ENCODE data around the gene MYH9.

DNA sequence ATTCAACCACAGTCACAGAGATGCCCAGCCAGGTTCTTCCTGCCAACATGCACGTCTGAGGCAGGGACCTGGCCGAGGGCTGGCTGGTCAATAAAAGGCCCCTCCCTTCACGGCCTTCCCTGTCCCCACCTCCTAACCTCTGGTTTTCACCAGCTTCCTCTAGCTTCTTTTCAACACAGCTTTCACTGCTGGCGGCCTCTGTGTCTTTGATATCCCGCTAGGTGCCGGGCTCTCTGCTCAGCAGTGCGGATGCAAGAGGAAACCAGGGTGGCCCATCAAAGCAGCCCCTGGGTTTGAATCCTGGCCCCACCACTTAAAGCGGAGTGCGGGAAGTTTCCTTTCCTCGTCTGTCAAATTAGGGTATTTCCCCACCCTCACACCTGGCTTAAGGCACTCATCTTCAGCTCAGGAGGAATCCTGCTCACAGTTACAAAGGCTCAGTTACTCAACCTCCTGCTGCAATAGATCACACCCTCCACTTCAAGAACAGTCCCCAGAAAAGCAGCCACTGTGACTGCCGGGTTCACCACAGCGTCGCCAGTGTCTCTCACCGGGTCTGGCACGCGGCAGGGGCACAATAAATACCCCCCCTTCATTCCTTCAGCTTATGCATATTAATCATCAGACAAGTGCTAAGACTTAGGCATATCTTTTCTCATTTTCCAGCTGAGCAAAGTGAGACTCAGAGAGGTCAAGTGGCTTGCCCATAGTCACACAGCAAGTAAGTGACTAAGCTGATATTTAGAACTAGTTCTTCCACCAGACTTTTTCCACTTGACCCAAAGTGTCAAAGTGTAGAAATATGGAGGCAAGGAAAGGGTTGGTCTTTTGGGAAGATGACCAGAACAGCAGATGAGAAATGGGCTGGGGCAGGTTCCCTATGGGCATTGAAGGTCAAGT lies 48.0 kb upstream of the MYH9 start:
- TF ChIP-seq EZH2 (IDR thresholded peaks at IDR 0.05; ENCODE audit: borderline replicate concordance, insufficient read depth, low read depth, low read length, poor library complexity, severe bottlenecking) = no peak
- TF ChIP-seq, protein P1, sequence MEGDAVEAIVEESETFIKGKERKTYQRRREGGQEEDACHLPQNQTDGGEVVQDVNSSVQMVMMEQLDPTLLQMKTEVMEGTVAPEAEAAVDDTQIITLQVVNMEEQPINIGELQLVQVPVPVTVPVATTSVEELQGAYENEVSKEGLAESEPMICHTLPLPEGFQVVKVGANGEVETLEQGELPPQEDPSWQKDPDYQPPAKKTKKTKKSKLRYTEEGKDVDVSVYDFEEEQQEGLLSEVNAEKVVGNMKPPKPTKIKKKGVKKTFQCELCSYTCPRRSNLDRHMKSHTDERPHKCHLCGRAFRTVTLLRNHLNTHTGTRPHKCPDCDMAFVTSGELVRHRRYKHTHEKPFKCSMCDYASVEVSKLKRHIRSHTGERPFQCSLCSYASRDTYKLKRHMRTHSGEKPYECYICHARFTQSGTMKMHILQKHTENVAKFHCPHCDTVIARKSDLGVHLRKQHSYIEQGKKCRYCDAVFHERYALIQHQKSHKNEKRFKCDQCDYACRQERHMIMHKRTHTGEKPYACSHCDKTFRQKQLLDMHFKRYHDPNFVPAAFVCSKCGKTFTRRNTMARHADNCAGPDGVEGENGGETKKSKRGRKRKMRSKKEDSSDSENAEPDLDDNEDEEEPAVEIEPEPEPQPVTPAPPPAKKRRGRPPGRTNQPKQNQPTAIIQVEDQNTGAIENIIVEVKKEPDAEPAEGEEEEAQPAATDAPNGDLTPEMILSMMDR (IDR thresholded peaks at IDR 0.05) = no peak
